ENCODE data around the gene CACFD1.

Gene CACFD1

DNA sequence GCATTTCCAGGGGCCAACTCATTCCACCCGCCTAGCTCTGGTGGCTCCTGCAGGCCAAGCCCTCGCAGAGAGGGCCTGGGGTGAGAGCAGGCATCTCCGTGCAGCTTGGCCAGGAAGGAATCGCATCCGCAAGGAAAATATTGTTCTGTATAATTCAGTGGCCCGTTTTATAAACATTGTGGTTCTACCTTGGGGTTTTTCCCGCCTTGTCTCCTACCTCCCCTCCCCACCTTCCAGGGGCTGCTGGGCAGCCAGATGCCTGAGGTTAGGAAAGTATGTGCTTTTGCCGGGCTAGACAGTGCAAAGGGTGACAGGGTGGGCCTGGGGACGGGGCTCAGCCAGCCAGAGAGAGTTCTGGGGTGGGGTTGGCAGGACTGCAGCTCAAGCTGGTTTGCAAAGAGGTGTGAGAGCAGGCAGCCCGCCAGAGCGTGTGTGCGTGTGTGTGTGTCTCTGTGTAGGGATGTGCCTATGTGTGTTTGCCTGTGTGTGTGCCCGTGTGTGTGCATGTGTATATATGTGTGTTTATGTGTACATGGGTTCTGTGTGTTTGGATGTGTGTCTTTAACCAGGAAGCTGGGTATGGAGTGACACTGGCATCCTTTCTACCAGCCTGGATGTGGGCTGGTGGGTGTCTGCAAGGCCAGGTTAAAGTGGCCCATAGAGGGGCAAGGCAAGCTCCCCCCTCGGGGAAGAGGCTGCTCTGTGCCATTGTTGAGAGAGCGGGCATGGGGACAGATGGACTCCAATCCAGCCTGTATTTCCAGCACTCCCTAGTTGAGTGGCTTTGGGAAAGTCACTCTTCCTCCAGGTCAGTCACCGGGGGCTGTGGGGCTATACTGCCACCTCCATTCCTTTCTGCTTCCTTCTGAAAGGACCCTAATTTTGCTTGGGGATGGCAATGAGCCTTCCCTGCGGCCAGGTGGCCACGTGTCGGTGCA lies 29.7 kb downstream of the CACFD1 start:
- Histone ChIP-seq H3K27me3 (ENCODE audit: control insufficient read depth in 2 of 2, insufficient read depth in 2 of 2, low read length in 2 of 2) (peaks cover 0 to 6% of the 10 kb centered on the region in 2 donors), H3K27ac (ENCODE audit: low read depth in 2 of 2, low read length in 2 of 2) (no peak overlapping the region), H3K36me3 (ENCODE audit: control insufficient read depth in 2 of 2, insufficient read depth in 2 of 2, low read length in 2 of 2) (no peaks in the 10 kb centered on the region), H3K9me3 (ENCODE audit: control insufficient read depth in 2 of 2, low read length in 2 of 2) (no peaks in the 10 kb centered on the region), H3K9ac (ENCODE audit: low read depth in 1 of 2, low read length in 2 of 2) (no peak overlapping the region), H3K4me3 (ENCODE audit: low read length in 2 of 2) (no peak overlapping the region), H3K4me1 (ENCODE audit: control insufficient read depth in 2 of 2, insufficient read depth in 2 of 2, low read length in 2 of 2) (peaks cover 3 to 7% of the 10 kb centered on the region in 2 donors)

DNA sequence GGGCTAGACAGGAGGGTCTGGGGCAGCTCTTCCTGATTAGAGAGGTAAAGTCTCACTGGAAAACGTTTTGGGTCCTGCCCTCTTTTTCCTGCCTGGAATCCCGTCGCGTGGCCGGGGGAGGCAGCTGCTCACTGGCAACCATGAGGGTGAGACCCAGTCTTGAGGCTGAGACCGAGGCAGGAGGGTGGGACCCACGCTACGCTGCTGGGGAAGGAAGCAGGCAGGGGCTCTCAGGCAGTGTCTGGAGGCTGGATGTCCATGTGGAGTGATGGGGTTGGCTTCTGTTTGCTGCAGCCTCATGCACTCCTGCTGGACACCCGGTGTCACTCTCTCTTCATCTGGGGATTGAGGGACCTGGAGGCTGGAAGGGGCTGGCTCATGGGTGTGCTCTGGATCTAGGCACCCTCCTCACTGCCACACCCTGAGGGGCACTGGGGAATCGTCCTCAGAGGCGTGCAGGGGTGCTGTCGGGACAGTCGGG lies 30.5 kb downstream of the CACFD1 start:
- Histone ChIP-seq H3K9me3 (ENCODE audit: control insufficient read depth in 2 of 2, low read length in 2 of 2) (no peaks in the 10 kb centered on the region), H3K27ac (ENCODE audit: low read depth in 2 of 2, low read length in 2 of 2) (no peak overlapping the region), H3K27me3 (ENCODE audit: control insufficient read depth in 2 of 2, insufficient read depth in 2 of 2, low read length in 2 of 2) (peaks cover 0 to 4% of the 10 kb centered on the region in 2 donors), H3K9ac (ENCODE audit: low read depth in 1 of 2, low read length in 2 of 2) (no peak overlapping the region), H3K4me1 (ENCODE audit: control insufficient read depth in 2 of 2, insufficient read depth in 2 of 2, low read length in 2 of 2) (peaks cover 3 to 7% of the 10 kb centered on the region in 2 donors), H3K4me3 (ENCODE audit: low read length in 2 of 2) (no peak overlapping the region), H3K36me3 (ENCODE audit: control insufficient read depth in 2 of 2, insufficient read depth in 2 of 2, low read length in 2 of 2) (no peaks in the 10 kb centered on the region)

DNA sequence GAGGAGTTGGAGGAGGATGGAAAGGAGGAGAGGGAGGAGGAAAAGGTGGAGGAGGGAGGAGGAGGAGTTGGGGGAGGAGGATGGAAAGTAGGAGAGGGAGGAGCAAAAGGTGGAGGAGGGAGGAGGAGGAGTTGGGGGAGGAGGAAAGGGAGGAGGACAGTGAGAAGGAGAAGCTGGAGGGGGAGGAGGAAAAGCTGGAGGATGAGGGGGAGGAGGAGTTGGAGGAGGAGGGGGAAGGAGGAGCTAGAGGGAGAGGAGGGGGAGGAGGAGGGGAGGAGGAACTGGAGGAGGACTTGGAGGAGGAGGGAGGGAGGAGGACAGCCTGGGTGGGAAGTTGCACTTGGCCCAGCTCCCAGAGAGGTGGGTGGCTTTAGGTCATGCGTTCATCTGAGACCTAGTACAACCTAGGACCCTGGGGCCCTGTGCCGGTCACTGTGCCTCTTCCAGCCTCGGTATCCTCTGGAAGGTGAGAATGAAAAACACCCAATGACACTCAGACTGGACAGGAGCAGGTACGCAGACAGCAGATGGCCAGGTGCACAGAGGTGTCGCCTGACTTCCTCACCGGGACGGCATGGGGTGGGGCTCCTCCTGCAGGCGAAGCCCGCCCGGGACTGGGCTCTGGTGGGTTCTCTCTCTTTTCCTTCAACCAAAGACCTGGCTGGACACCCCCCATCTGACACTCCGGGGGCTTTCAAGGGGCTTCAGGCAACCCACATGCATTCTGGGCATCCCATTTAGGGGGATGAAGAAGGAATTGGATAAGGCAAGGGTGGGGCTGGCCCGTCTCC lies 31.3 kb downstream of the CACFD1 start:
- peak overlapping the region in 1 of 2 donors; percentile 16 for H3K27ac ChIP-seq (ENCODE audit: low read depth in 2 of 2, low read length in 2 of 2)
- no peak overlapping the region for H3K4me3 ChIP-seq (ENCODE audit: low read length in 2 of 2)
- H3K4me1 ChIP-seq (ENCODE audit: control insufficient read depth in 2 of 2, insufficient read depth in 2 of 2, low read length in 2 of 2): peaks cover under 1 to 5% of the 10 kb centered on the region in 2 donors
- H3K27me3 ChIP-seq (ENCODE audit: control insufficient read depth in 2 of 2, insufficient read depth in 2 of 2, low read length in 2 of 2): peaks cover 0 to 3% of the 10 kb centered on the region in 2 donors
- no peaks in the 10 kb centered on the region for H3K36me3 ChIP-seq (ENCODE audit: control insufficient read depth in 2 of 2, insufficient read depth in 2 of 2, low read length in 2 of 2)
- no peaks in the 10 kb centered on the region for H3K9me3 ChIP-seq (ENCODE audit: control insufficient read depth in 2 of 2, low read length in 2 of 2)
- H3K9ac ChIP-seq (ENCODE audit: low read depth in 1 of 2, low read length in 2 of 2): no peak overlapping the region

DNA sequence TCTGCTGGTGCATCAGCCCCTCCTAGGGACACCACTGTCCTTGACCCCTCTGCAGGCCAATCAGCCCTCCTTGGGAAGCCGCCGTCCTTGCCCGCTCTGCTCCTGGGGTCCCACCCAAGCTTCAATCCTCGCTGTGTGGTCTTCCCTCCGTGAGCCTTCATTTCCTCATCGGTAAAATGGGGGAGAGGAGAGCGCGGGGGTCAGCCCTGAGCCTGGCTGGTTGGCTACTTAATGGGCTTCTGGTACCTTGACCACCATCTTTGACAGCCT lies 31.8 kb downstream of the CACFD1 start:
- Histone ChIP-seq H3K9me3 (ENCODE audit: control insufficient read depth in 2 of 2, low read length in 2 of 2) (no peaks in the 10 kb centered on the region), H3K27me3 (ENCODE audit: control insufficient read depth in 2 of 2, insufficient read depth in 2 of 2, low read length in 2 of 2) (peaks cover 0 to 3% of the 10 kb centered on the region in 2 donors), H3K9ac (ENCODE audit: low read depth in 1 of 2, low read length in 2 of 2) (no peak overlapping the region), H3K36me3 (ENCODE audit: control insufficient read depth in 2 of 2, insufficient read depth in 2 of 2, low read length in 2 of 2) (no peaks in the 10 kb centered on the region), H3K4me1 (ENCODE audit: control insufficient read depth in 2 of 2, insufficient read depth in 2 of 2, low read length in 2 of 2) (peaks cover 0 to 3% of the 10 kb centered on the region in 2 donors), H3K27ac (ENCODE audit: low read depth in 2 of 2, low read length in 2 of 2) (peak overlapping the region in 1 of 2 donors; percentile 16), H3K4me3 (ENCODE audit: low read length in 2 of 2) (no peak overlapping the region)

DNA sequence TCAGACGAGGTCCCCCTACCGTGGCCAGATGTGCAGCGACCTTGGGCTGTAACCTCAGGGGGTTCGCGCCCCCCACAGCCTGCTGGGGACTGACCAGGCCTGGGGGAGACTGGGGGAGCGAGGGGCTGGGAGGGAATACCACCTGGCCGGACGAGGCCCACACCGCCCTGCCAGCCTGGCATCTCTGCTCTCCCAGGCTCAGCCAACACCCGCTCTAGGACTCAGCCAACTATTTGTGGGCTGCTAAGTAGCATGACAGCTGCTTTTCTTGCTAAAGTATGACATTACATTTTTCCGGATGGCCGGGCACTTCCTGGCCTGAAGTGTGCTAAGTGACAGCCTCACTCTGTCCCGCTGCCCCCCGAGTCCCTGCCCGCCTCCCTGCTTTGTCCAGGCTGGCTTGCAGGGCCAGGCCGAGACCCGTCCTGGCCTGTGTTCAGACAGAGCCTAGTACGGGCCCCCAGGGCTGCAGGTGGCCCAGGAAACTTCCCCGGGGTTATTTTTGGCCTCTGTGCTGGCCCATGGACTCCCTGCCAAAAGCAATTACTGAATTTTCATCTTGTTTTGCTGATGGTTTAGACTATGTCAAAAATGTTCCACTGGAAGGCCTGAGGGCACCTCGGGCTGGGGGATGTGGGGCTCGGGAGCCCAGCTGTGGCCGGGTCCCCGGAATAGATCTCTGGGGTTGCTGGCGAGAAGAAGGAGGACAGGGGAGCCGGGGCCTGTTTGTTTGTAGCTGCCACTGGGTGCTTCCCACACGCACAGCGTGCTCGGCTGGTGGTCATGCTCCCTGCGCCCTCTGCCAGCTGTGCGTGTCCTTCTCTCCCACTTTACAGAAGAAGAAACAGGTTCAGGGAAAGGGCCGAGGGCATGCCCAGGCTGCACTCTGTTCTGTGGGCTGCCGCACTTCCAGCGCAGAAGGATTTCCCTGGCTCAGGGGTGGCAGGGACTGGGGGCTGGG lies 32.6 kb downstream of the CACFD1 start:
- Histone ChIP-seq H3K9me3 (ENCODE audit: control insufficient read depth in 2 of 2, low read length in 2 of 2) (no peaks in the 10 kb centered on the region), H3K4me3 (ENCODE audit: low read length in 2 of 2) (no peak overlapping the region), H3K4me1 (ENCODE audit: control insufficient read depth in 2 of 2, insufficient read depth in 2 of 2, low read length in 2 of 2) (peaks cover 2 to 3% of the 10 kb centered on the region in 2 donors), H3K27me3 (ENCODE audit: control insufficient read depth in 2 of 2, insufficient read depth in 2 of 2, low read length in 2 of 2) (peaks cover 0 to 3% of the 10 kb centered on the region in 2 donors), H3K36me3 (ENCODE audit: control insufficient read depth in 2 of 2, insufficient read depth in 2 of 2, low read length in 2 of 2) (no peaks in the 10 kb centered on the region), H3K9ac (ENCODE audit: low read depth in 1 of 2, low read length in 2 of 2) (no peak overlapping the region), H3K27ac (ENCODE audit: low read depth in 2 of 2, low read length in 2 of 2) (peak overlapping the region in 1 of 2 donors; percentile 16)

DNA sequence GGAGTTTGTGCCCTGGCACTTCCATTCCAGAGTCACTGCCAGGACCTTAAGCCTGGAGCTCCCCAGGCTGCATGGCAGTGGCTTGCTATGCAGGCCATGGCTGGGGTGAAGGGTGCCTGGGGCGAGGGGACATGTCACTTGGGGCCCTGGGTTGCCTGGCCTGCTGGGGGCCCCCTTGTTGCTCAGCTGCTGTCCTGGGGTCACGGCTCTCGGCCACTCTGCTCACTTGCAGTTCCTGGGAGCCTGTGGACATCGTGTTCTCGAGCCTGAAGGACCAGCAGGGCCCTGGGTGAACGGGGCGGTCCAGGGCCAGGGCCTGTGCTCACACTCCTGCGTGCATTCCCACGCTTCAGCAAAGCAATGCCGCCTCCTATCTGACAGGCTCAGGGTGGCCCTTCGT lies 33.6 kb downstream of the CACFD1 start:
- peaks cover 0 to 6% of the 10 kb centered on the region in 2 donors for H3K27me3 ChIP-seq (ENCODE audit: control insufficient read depth in 2 of 2, insufficient read depth in 2 of 2, low read length in 2 of 2)
- H3K27ac ChIP-seq (ENCODE audit: low read depth in 2 of 2, low read length in 2 of 2): no peak overlapping the region

DNA sequence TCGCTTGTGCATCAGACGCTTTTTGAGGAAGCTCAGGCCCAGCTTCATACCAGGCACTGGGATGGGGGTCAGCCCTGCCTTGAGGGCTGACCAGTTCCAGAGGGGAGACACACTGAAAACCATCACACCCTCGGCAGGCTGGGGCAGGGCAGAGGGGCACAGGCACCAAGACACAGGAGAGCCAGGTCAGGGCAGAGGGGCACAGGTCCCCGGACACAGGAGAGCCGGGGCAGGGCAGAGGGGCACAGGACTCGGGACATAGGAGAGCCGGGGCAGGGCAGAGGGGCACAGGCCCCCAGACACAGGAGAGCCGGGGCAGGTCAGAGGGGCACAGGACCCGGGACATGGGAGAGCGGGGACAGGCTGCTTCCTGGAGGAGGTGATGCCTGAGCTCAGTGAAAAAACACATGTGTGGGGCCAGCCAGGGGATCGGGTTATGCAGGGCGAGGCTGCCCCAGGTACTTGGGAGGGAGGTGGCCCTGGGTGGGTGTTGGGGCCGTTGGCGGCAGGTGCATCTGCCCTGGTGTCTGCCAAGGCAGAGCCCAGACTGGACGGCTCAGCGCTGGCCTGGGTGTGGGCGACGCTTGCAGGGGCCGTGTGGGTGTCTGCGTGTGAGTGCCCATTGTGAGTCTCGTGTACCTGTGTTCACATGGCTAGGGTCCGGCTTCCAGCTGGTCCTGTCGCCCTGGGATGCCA lies 34.2 kb downstream of the CACFD1 start:
- Histone ChIP-seq H3K4me1 (ENCODE audit: control insufficient read depth in 2 of 2, insufficient read depth in 2 of 2, low read length in 2 of 2) (peaks cover 2 to 7% of the 10 kb centered on the region in 2 donors), H3K27ac (ENCODE audit: low read depth in 2 of 2, low read length in 2 of 2) (no peak overlapping the region), H3K9me3 (ENCODE audit: control insufficient read depth in 2 of 2, low read length in 2 of 2) (no peaks in the 10 kb centered on the region), H3K4me3 (ENCODE audit: low read length in 2 of 2) (no peak overlapping the region), H3K9ac (ENCODE audit: low read depth in 1 of 2, low read length in 2 of 2) (no peak overlapping the region), H3K36me3 (ENCODE audit: control insufficient read depth in 2 of 2, insufficient read depth in 2 of 2, low read length in 2 of 2) (no peaks in the 10 kb centered on the region), H3K27me3 (ENCODE audit: control insufficient read depth in 2 of 2, insufficient read depth in 2 of 2, low read length in 2 of 2) (peaks cover 0 to 6% of the 10 kb centered on the region in 2 donors)

More for the DNA sequence above, 33.6 kb downstream of the CACFD1 start:
- H3K9me3 ChIP-seq (ENCODE audit: control insufficient read depth in 2 of 2, low read length in 2 of 2): no peaks in the 10 kb centered on the region
- H3K36me3 ChIP-seq (ENCODE audit: control insufficient read depth in 2 of 2, insufficient read depth in 2 of 2, low read length in 2 of 2): no peaks in the 10 kb centered on the region
- peaks cover 2 to 3% of the 10 kb centered on the region in 2 donors for H3K4me1 ChIP-seq (ENCODE audit: control insufficient read depth in 2 of 2, insufficient read depth in 2 of 2, low read length in 2 of 2)
- H3K9ac ChIP-seq (ENCODE audit: low read depth in 1 of 2, low read length in 2 of 2): no peak overlapping the region
- no peak overlapping the region for H3K4me3 ChIP-seq (ENCODE audit: low read length in 2 of 2)

DNA sequence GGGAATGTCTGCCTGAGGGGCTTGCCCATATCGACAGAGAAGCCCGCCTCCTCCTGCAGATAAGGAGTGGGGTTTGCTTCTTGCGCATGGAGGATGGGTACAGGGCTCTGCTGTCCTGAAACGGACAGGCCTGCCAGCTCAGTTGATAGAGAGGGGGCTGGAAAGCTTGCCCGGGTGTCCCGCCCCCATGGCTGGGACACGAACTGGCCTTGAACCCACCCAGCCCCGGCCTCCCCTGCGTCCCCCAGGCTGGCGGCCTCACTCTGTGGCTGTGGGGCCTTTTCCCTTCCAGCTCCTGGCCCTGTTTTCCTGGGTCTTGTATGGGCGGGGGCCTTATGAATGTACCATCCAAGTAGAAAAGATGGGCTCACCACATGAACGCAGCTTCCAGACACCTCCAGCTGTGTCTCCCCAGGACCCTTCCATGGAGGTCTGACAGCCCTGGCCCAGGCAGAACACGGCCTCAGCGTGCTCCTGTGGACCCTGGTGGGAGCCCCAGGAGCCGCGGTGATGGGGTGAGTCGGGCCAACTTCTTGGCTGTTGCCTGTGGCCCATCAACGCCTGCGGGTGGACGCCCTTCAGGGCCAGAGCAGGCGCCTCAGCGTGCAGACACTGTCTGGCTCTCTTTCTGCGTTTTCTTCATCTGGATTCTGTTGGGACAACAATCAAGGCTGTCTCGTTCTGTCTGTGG lies 35.0 kb downstream of the CACFD1 start:
- peaks cover 0 to 6% of the 10 kb centered on the region in 2 donors for H3K27me3 ChIP-seq (ENCODE audit: control insufficient read depth in 2 of 2, insufficient read depth in 2 of 2, low read length in 2 of 2)
- H3K9me3 ChIP-seq (ENCODE audit: control insufficient read depth in 2 of 2, low read length in 2 of 2): no peaks in the 10 kb centered on the region
- no peak overlapping the region for H3K9ac ChIP-seq (ENCODE audit: low read depth in 1 of 2, low read length in 2 of 2)
- H3K4me1 ChIP-seq (ENCODE audit: control insufficient read depth in 2 of 2, insufficient read depth in 2 of 2, low read length in 2 of 2): peaks cover 2 to 14% of the 10 kb centered on the region in 2 donors
- no peak overlapping the region for H3K27ac ChIP-seq (ENCODE audit: low read depth in 2 of 2, low read length in 2 of 2)
- no peaks in the 10 kb centered on the region for H3K36me3 ChIP-seq (ENCODE audit: control insufficient read depth in 2 of 2, insufficient read depth in 2 of 2, low read length in 2 of 2)
- no peak overlapping the region for H3K4me3 ChIP-seq (ENCODE audit: low read length in 2 of 2)

Data from mucosa of rectum (tissue), 2 donors.